HG03064 (cell line): ENCODE measurements around the gene MOV10.

Experiments used
- ATAC-seq: cut with Tn5 transposase; IDR thresholded peaks from one replicate; pipeline ENCODE4 v1.9.1; 2021; ENCODE audit warnings: low read depth; ENCODE audit not compliant: unreplicated experiment

The MOV10 gene

DNA sequence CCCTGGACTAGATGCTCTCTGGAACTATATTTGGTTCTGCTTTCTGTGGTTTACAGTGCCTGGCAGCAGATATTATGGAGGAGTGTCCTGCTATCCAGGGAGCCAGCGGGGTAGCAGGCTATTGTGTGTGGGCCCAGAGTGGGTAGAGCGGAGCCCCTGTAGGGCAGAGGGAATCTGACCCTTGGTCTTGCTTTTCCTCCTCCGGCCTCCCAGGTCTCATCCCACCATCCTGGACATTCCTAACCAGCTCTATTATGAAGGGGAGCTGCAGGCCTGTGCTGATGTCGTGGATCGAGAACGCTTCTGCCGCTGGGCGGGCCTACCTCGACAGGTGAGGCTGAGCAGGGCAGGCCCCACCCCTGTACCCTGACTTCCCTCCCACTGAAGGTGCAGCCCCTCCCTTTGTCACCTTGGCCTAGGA, 23.3 kb downstream of the MOV10 start:
- ATAC-seq: no peak

DNA sequence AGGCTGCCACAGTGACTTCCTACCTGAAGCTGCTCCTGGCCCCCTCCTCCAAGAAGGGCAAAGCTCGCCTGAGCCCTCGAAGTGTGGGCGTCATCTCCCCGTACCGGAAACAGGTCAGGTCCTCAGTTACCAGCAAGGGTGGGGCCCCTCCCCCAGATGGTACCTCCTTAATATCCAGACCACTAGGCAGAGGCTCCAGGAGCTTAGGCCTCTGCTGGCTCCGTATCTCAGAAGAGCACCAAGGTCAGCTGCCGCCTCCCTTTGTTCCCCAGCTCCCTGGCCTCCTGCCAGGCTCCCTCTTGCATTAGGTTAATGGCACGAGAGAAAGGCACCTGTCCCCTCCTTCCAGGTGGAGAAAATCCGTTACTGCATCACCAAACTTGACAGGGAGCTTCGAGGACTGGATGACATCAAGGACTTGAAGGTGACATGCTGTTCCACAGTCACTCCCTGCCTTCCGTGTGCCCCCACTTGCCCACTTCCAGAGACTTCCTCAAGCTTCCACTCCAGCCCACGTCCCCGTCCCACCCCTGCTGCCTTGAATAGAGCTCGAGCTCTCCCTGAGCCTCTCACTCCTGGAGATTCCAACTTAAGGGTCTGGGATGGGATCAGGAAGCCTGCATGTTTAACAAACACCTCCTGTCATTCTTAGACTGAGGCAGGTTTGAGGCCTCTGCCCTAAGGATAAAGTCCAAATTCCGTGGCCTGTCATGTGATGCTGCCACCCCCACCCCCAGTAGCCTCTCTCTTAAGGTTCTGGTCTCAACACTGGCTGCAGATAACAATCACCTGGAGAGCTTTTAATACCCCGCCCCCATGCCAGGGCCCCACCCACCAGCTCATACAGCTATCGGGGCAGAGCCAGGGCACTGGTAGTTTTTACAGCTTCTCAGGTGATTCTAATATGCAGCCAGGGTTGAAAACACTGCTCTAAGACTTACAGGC, 24.2 kb downstream of the MOV10 start:
- no peak for ATAC-seq

DNA sequence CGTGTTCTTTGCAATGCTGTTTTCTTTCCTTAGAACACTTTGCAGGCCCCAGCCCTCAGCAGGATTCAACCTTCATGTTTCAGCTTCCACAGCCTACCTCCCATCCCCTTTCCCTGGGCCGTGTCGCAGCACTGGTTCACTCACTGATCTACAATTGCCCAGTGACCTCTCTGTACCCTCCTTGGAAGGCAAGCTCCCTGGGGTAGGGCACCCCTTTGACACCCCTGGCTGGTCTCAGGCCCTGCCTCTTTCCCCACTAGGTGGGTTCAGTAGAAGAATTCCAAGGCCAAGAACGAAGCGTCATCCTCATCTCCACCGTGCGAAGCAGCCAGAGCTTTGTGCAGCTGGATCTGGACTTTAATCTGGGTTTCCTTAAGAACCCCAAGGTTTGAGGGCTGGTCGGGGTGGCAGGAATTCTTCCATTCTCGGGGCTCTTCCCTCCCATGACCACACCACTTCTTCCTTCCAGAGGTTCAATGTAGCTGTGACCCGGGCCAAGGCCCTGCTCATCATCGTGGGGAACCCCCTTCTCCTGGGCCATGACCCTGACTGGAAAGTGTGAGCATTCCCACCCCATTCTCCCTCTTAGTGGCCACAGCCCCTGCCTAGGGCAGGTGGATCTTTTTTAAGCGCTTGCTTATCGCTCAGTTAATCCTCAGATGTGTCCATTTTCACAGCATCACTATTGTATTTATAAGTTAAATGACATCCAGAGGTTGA, 25.1 kb downstream of the MOV10 start:
- no peak for ATAC-seq

DNA sequence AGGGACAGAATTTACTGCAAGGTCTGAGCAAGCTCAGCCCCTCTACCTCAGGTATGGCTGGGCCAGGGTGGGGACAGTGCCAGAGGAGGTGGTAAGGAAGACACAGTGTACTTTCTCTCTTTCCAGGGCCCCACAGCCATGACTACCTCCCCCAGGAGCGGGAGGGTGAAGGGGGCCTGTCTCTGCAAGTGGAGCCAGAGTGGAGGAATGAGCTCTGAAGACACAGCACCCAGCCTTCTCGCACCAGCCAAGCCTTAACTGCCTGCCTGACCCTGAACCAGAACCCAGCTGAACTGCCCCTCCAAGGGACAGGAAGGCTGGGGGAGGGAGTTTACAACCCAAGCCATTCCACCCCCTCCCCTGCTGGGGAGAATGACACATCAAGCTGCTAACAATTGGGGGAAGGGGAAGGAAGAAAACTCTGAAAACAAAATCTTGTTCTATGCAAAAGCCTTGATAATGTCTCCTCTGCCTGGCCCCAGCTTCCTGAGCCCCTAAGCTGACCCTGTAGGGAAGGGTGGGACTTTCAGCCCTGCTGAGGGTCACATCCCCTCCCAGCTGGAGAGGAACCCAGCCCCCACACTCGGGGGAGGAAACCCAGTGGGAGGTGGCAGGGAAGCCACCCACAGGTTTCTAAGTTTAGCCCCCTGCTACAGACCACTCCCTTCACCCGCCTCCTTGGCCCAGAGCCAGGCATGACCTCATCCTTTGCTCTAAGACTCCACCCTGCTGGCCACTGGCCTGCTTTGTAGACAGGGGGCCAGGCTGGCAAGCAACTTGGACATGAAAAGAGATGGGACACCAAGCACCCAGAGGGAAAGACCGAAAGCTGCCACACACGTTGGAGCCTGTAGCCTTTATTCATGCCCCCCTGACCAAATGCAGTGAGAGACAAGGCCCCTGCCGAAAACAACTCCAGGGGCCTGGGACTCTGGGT, 26.1 kb downstream of the MOV10 start:
- no peak for ATAC-seq

DNA sequence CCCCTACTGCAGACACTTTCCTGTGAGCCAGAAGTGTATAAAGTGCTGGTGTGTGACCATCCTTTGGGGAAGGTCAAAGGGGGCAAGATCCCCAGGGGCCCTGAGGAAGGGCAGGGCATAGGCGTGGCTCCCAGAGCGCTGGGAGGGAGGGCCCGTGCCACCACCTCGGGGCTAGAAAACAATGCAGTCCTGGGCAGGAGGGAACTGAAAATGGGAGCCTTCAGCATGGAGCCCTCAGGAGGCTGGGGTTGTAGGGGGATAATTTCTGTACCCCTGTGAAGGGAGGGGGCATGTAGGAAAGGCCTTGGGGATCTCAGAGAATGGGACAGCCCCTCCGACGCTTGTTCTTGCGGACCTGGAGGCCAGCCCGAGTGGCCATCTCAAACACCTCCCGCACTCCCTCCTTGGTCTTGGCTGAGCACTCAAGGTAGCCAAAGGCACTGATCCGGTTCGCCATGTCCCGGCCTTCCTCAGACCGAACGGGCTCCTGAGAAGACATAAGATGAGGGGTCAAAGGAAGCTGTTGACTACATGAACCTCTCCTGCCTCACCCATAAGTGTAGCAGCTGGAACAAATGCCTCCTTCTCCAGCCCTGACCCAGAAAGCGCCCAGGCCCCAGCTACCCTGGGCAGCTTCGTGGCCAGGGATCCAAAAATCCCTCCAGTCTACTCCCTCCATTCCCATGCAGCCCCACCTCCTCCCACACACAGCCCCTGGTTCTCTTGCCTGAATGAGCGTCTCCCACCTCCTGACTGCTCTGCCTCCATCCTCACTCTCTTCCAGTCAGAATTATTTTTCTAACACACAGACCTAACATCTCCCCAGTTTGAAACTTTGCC, 27.0 kb downstream of the MOV10 start:
- ATAC-seq: no peak

DNA sequence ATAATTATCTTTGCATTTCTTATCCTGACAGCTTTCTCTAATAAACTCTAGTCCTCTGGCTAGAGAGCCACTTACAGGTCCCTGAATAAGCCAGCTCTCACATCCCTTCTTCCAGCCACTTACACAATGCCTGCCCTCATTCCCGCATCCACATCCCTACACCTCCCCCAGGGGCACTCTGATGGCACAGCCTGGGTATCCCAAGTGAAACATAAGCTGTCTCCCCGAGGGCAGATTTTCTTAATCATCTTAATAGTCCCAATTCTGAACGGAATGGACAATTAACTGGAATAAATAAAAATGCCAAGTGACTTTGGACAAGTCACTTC, 27.6 kb downstream of the MOV10 start:
- ATAC-seq: no peak

DNA sequence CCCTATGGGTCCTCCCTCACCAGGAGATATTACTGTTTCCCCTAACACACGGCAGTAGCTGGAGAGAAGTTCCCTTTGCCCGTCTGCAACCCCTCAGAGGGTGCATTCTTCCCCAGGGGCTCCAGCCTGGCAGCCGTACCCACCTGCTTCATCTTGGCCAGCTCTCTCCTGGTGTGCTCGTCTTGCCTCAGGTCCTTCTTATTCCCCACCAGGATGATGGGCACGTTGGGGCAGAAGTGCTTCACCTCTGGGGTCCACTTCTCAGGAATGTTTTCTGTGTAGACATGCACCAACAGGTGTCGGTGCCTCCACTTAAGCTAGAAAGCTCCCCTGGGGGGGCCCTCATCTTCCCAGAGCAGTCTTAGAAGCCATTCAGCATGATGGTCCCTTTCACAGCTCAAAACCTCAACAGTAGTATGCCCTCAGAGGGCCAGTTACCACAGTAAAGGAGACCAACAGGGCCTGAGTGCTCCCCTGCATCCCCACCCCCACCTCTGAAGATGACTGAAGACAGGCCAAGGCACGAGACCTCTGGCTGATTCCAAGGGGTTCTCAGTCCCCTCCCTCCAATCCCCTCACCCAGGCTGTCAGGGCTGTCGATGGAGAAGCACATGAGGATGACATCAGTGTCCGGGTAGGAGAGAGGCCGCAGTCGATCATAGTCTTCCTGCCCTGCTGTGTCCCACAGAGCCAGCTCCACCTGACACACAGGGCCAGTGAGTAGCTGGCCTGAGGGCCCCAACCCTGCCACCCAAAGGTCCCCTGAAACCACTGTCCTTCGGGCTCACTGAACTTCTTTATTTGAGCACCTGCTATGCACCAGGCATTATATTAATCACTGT, 28.2 kb downstream of the MOV10 start:
- ATAC-seq: no peak

DNA sequence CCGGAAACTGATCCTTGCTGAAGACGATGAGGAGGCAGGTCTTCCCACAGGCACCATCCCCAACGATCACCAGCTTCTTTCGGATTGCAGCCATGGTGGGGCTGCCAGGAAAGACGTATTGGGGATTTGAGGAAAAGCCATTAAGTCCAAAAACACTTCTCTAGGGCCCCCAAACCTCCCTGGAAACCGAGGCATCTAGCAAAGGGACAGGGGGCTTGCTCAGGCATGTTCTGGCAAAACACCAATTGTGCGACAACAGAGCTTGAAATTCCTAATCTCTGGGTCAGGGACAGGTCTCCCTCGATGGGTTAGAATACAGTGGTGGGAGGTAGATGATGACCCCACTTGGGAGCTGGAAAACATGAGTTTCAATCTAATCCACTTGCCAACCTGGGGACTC, 29.2 kb downstream of the MOV10 start:
- ATAC-seq: no peak

DNA sequence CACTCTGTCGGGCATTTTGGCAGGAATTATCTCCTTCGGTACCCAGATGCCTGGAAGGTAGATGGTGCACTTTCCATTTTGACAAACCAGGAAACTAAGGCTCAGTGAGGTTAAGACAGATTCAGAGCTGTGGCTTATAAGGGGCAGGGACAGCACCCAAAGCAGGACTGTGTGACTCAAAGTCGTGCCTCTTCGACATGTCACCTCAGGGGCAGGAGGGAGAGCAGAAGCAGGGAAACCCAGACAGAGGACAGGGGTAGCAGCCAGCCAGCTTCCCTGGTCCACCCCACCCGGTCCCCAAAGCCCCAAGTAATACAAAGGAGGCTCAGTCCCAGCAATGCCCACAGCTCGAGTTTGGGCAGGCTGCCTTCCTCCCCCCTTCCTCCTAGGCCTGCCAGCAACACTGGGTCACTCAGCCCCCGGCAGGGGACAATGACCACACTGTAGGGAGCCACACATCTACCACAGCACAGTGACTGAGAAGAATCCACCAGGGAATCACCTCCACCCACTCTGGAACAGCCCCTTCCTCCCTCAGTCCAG, 30.0 kb downstream of the MOV10 start:
- ATAC-seq: no peak

DNA sequence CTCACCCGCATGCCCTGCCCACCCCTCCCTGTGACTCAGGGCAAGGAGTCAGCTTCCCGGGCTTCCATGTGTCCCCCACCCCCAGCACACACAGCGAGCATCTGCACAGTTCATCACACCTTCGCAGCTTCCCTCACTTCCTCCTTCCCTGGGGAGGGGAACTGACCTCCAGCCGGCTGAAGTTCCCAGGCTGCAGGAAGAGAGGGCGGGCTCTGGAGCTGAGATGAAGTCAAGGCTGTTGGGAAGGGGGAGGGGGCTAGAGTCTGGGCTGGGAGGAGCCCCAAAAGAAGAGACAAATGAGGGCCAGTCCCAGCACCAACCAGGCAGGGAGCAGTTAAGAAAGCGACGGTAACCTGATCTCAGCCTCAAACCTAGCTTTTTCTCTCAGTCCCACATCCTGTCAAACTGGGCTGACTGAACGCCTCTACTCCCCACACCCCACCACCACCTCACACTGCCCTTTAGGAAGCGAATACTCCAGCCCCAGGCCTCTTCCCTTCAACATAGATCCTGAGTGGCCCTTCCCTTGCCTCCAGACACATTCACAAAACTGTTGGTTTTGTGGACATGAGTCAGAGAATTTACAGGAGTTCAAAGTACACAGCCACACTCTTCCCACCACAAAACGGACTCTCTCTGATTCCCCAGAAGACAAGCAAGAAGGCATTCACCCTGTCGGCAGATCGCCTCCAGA, 30.6 kb downstream of the MOV10 start:
- peak; percentile 47 for ATAC-seq

DNA sequence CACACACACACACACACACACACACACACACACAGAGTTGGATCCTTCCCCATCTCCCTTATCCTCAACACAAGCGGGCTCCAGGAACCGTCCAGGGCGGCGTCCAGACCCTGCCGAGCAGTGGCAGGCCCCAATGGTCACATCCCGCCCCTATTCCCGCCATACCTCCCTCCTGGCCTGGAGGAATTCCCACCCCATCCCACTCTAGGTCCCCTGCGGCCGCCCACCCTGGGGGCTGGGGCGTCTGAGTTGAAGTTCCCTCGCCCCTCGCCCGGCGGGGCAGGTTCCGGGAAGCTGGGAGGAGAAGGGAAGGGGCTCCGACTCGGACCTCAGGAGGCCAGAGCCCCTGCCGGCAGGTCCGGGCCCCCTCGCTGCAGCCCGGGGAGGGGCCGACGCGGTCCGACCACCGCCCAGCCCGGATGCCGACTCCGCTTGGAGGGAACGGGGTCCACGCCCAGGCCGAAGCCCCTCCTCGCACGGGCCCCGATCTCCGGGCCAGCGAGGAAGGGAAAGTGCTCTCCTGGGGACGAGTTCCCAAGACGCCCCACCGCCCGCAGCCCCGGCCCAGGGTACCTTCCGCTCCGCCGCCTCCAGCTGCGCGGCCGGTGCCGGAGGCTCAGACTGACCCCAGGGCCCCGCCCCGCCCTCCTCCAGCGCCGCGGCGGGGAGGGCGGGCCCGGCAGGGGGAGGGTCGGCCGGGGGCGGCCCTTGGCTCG, 32.2 kb downstream of the MOV10 start, which contains the start of gene RHOC:
Gene RHOC (minus strand): TSS at position 623 of the 716 bp plus-strand sequence. CDS start 3,328 bp downstream, outside the sequence.
- ATAC-seq: peak; percentile 54

DNA sequence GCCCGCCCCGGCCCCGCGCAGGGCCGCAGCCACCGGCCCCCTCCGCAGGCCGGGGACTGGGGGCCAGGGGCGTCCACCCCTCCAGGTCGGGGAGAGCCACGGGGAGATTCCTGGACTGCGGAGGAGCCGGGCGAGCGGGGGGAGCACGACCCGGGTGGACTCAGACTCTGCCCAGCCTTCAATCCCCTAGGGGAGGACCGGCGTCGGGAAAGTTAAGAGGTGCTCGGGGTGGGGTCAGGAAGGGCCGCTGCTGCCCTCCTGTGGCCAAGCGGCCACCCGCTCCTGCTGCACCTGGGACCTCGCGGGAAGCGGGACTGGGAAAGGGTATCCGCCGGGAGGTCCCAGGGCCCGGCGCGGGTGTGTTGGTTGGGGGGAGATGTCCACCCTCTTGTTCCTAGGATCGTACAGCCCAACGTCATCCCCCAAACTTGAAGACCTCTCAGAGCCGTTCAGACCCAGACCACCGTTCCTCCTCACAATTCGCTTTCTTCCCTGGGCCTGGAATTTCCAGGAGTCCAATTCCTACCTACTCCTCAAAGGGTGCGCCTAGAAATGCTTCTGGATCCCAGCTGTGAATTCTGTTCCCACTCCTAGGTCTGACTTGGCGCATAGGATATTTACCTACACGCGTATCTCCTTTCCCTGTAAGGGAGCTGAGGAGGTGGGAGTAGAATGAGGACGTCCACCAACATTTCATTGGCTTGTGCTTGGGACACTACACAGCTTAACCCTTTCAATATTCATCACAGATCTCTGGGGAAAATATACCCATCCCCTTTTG, 33.0 kb downstream of the MOV10 start:
- ATAC-seq: peak; percentile 54

DNA sequence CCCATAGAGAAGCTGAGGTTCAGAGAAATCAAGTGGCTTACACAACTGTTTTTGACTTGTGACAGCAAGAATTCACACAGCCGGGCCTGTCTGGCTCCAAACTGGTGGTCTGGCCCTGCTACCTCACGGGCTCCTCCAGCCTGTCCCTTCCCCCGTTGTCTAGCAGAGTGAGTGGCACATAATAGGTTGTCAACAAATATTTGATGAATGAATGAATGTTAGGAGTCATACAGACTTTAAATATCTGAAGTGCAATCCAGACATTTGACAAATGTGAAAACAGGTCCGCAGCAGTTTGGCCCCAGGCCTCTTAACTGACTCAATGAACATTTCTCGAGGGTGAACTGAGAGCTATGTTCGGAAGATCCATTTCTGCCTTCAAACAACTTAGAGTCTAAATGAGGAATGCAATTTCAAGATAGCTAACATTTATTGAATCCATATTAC, 33.6 kb downstream of the MOV10 start:
- no peak for ATAC-seq

DNA sequence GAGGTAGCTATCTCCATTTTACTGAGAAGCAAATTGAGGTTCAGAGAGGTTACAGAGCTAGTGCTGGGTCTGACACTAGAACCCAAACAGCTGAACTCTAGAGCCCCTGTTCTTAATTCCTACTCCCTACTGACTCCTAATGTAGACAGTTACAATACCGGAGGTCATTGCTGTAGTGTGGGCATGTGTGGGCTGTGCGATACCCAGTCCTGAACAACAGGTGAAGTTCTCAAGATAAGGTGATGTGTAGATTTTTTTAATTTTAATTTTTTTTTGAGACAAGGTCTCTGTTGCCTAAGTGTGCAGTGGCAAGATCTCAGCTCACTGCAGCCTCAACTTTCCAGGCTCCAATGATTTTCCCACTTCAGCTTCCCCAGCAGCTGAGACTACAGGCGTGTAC, 34.0 kb downstream of the MOV10 start:
- ATAC-seq: no peak

DNA sequence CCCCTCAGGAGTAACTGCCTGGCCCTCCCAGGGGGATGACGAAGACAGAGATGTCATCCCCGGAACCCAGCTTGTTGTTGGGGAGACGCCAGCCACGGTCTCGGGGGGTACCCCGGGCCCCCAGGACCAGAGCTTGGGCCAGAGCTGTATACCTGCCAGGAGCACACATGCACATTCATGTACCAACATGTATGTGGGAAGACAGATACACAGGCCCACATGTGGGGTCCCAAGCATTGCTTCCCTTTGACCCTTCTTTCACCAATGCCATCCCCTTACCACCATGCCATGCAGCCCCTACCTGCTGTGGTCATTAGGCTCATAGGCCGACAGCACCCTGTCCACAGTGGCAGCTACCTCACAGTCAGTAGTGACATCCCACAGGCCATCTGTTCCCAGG, 35.7 kb downstream of the MOV10 start:
- no peak for ATAC-seq

DNA sequence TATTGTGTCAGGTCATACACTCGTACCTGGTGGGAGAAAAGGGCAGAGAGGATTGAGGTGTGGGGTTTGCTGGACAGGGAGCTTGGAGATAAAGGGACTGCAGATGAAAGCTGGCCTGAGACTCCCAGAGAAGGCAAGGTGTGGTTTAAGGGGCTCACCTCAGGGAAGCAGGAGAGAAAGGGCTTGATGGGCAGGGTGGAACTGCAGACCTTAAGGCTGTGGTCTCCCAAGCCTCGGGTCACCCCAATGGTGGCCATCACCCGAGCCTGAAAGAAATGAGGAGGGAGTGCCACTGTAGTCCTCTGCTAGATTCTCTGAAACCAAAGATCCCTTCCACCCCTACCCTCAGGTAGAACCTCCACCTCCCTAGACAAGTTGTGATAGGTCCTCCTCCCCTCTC, 36.1 kb downstream of the MOV10 start:
- ATAC-seq: no peak

DNA sequence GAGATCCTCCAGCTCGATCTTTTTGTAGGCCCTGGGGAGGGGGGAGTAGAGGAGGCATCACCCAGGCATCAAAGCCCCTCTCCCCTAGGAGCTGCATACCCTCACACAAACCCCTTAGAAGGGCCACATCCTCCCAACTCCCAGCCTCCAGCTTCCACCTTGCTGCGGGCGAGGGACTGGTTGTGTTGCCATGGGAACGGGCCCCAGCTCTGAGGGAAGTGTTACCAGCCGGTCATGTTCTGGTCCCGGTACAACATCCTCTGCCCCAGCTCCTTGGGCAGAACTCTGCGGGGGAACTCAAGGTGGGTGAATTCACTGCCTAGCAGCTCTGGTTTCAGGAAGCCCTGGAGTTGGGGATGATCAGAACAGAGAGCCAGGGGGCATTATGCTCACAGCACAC, 36.6 kb downstream of the MOV10 start:
- no peak for ATAC-seq
